HepG2 (cell line): ENCODE data around the gene CST3. TPM values are rescaled to one million over a fixed set of nuclear protein-coding genes. Genes with fewer than 3 reads are reported as not detected.

Source experiments
- AGO1 ChIP-seq: fragments of 200-400 bp; formaldehyde crosslinking; IDR thresholded peaks from 2 replicates; pipeline ENCODE4 v1.6.1; 2017; ENCODE audit warnings: mild to moderate bottlenecking, low read depth, low read length, moderate library complexity; ENCODE audit not compliant: poor library complexity, severe bottlenecking
- AHR ChIP-seq: IDR thresholded peaks from 2 replicates; pipeline ENCODE4 v1.6.1; 2018; ENCODE audit warnings: missing genetic modification reagents, missing compliant biosample characterization
- ISL2 ChIP-seq: sonication (generic); formaldehyde crosslinking; IDR thresholded peaks from 2 replicates; pipeline ENCODE4 v1.5.0; 2020; ENCODE audit warnings: missing genetic modification reagents
- KAT2B ChIP-seq: fragments of 150-350 bp; IDR thresholded peaks from 2 replicates; pipeline ENCODE4 v1.6.1; 2014; ENCODE audit warnings: low read depth, low read length, borderline replicate concordance
- KLF11 ChIP-seq: IDR thresholded peaks from 2 replicates; pipeline ENCODE4 v1.6.1; 2016; ENCODE audit warnings: missing compliant biosample characterization
- MEIS1 ChIP-seq: sonication (generic); formaldehyde crosslinking; IDR thresholded peaks from 2 replicates; pipeline ENCODE4 v1.9.0; 2021; ENCODE audit warnings: mild to moderate bottlenecking, missing genetic modification reagents, moderate library complexity, borderline replicate concordance
- MTF1 ChIP-seq: sonication (generic); formaldehyde crosslinking; IDR thresholded peaks from 2 replicates; pipeline ENCODE4 v1.5.0; 2020; ENCODE audit warnings: missing genetic modification reagents
- PHF8 ChIP-seq: sonication (generic); formaldehyde crosslinking; IDR thresholded peaks from 2 replicates; pipeline ENCODE4 v1.5.0; 2020; ENCODE audit warnings: missing genetic modification reagents
- POLR2AphosphoS2 ChIP-seq: IDR thresholded peaks from 2 replicates; pipeline ENCODE4 v1.6.1; 2011; ENCODE audit warnings: low read depth, low read length, improper control_type of control experiment
- POLR2G ChIP-seq: fragments of 200-400 bp; formaldehyde crosslinking; IDR thresholded peaks from 2 replicates; pipeline ENCODE4 v1.6.1; 2018; ENCODE audit warnings: mild to moderate bottlenecking, low read depth, low read length, moderate library complexity
- SMAD1 ChIP-seq: sonication (generic); formaldehyde crosslinking; IDR thresholded peaks from 2 replicates; pipeline ENCODE4 v1.4.0; 2020; ENCODE audit warnings: missing genetic modification reagents, low read depth, mild to moderate bottlenecking, borderline replicate concordance
- ZBTB7B ChIP-seq: sonication (generic); formaldehyde crosslinking; IDR thresholded peaks from 2 replicates; pipeline ENCODE4 v1.4.0; 2020; ENCODE audit warnings: missing genetic modification reagents
- ZC3H4 ChIP-seq: sonication (generic); formaldehyde crosslinking; IDR thresholded peaks from 2 replicates; pipeline ENCODE4 v1.4.0; 2020; ENCODE audit warnings: missing genetic modification reagents, borderline replicate concordance
- ZNF343 ChIP-seq: sonication (generic); formaldehyde crosslinking; IDR thresholded peaks from 2 replicates; pipeline ENCODE4 v1.4.0; 2020; ENCODE audit warnings: mild to moderate bottlenecking, missing genetic modification reagents
- ZNF44 ChIP-seq: sonication (generic); formaldehyde crosslinking; IDR thresholded peaks from 2 replicates; pipeline ENCODE4 v1.5.1; 2020; ENCODE audit warnings: mild to moderate bottlenecking, missing genetic modification reagents
- ZSCAN31 ChIP-seq: sonication (generic); formaldehyde crosslinking; IDR thresholded peaks from 2 replicates; pipeline ENCODE4 v1.5.0; 2020; ENCODE audit warnings: low read depth, mild to moderate bottlenecking, missing genetic modification reagents
- polyA plus RNA-seq, 8 experiments: library from polyadenylated mRNA; depleted of rRNA in 3 of 8; stranded (reverse) in 7 of 8; unstranded in 1 of 8; fragments of >200 nt; fragmentation: Illumina TruSeq in 4 of 8; extraction: Trizol in 4 of 8; gene quantifications; 2 replicates each; pipeline versions ENCODE4 v1.2.1 to v1.2.3, GENCODE V29; 2011 to 2016; ENCODE audit warnings: low read depth in 4 of 8, missing spikeins in 1 of 8, mixed read lengths in 1 of 8; ENCODE audit not compliant: insufficient read depth in 1 of 8
- total RNA-seq, 5 experiments: library from RNA; depleted of rRNA; stranded (reverse); fragments of >200 nt; fragmentation: Illumina TruSeq; extraction: Trizol; gene quantifications; 2 replicates each; pipeline ENCODE4 v1.2.3, GENCODE V29; 2016; ENCODE audit warnings: low read depth in 1 of 5
- TF ChIP-seq, protein P1 (sequence below): sonication (generic); formaldehyde crosslinking; IDR thresholded peaks from 2 replicates; pipeline ENCODE4 v1.4.0; 2020; ENCODE audit warnings: mild to moderate bottlenecking, missing genetic modification reagents
- TF ChIP-seq, protein P2 (sequence below): sonication (generic); formaldehyde crosslinking; IDR thresholded peaks from 2 replicates; pipeline ENCODE4; 2020; ENCODE audit warnings: missing genetic modification reagents, mild to moderate bottlenecking, borderline replicate concordance
- TF ChIP-seq, protein P3 (sequence below): sonication (generic); formaldehyde crosslinking; IDR thresholded peaks from 2 replicates; pipeline ENCODE4 v1.5.0; 2020; ENCODE audit warnings: mild to moderate bottlenecking, missing genetic modification reagents
- TF ChIP-seq, protein P4 (sequence below): sonication (generic); formaldehyde crosslinking; IDR thresholded peaks from 2 replicates; pipeline ENCODE4 v1.4.0; 2020; ENCODE audit warnings: missing genetic modification reagents, mild to moderate bottlenecking, borderline replicate concordance

CST3 gene
- total and polyA plus RNA-seq, 2 of the 13 experiments (the other 11 are each of a cell fraction or from before 2014, with no cell fraction given): 690 to 1,005 TPM

DNA sequence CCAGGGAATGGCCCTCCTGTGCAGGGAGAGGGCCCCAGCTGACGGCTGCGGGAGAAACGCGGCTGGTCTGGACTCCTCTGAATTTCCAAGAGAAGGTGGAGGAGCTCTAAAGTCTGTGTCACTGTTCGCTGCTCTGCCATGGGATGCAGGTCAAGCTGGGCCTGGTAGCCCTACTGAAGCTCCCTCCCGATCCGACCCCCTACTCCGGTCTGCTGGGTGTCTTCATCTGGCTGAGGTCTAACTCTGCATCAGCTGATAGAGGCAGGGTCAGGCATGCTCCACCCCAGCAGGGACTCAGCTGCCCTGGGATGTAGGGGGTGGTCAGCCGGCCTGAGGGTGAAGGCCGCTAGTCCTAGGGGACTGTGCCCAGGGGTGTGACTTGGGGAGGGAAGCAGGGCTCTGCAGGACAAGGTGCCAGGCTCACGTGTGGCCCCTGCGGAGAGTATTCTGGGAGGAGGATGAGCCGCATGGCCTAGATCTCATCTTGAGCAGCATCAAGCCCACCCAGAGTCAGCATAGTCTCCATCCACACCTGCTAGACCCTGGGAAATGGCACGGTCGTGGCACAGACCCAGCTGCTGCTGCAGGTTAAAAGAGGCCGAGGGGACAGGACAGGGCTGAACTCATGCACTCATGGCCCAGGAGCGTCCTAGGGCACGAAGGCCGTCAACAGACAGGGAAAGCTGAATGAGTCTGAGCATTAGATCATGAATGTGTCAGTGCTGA, 1.4 kb downstream of the CST3 start (continued):
- TF ChIP-seq, protein P1, sequence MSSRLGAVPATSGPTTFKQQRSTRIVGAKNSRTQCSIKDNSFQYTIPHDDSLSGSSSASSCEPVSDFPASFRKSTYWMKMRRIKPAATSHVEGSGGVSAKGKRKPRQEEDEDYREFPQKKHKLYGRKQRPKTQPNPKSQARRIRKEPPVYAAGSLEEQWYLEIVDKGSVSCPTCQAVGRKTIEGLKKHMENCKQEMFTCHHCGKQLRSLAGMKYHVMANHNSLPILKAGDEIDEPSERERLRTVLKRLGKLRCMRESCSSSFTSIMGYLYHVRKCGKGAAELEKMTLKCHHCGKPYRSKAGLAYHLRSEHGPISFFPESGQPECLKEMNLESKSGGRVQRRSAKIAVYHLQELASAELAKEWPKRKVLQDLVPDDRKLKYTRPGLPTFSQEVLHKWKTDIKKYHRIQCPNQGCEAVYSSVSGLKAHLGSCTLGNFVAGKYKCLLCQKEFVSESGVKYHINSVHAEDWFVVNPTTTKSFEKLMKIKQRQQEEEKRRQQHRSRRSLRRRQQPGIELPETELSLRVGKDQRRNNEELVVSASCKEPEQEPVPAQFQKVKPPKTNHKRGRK (CRISPR knock-in tag): 0 out of 2 replicates have a peak, but pooled peaks have one; percentile 63
- TF ChIP-seq SMAD1 (CRISPR knock-in tag) (0 out of 2 replicates have a peak, but pooled peaks have one; percentile 68), ISL2 (CRISPR knock-in tag) (no peak), ZBTB7B (CRISPR knock-in tag) (peak; percentile 36; the same call in 1 of the 2 replicates), MEIS1 (CRISPR knock-in tag) (no peak), ZC3H4 (CRISPR knock-in tag) (peak; percentile 93), ZNF343 (CRISPR knock-in tag) (no peak), KLF11 (CRISPR knock-in tag) (no peak), AHR (CRISPR knock-in tag) (no peak), PHF8 (no peak), ZNF44 (CRISPR knock-in tag) (0 out of 2 replicates have a peak, but pooled peaks have one; percentile 61), POLR2AphosphoS2 (no peak), AGO1 (peak; percentile 63), POLR2G (peak; percentile 42), MTF1 (CRISPR knock-in tag) (no peak), ZSCAN31 (CRISPR knock-in tag) (peak; percentile 36; the same call in 1 of the 2 replicates), KAT2B (no peak)
- TF ChIP-seq, protein P2, sequence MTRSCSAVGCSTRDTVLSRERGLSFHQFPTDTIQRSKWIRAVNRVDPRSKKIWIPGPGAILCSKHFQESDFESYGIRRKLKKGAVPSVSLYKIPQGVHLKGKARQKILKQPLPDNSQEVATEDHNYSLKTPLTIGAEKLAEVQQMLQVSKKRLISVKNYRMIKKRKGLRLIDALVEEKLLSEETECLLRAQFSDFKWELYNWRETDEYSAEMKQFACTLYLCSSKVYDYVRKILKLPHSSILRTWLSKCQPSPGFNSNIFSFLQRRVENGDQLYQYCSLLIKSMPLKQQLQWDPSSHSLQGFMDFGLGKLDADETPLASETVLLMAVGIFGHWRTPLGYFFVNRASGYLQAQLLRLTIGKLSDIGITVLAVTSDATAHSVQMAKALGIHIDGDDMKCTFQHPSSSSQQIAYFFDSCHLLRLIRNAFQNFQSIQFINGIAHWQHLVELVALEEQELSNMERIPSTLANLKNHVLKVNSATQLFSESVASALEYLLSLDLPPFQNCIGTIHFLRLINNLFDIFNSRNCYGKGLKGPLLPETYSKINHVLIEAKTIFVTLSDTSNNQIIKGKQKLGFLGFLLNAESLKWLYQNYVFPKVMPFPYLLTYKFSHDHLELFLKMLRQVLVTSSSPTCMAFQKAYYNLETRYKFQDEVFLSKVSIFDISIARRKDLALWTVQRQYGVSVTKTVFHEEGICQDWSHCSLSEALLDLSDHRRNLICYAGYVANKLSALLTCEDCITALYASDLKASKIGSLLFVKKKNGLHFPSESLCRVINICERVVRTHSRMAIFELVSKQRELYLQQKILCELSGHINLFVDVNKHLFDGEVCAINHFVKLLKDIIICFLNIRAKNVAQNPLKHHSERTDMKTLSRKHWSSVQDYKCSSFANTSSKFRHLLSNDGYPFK: peak; percentile 26; the same call in 1 of the 2 replicates
- TF ChIP-seq, protein P3, sequence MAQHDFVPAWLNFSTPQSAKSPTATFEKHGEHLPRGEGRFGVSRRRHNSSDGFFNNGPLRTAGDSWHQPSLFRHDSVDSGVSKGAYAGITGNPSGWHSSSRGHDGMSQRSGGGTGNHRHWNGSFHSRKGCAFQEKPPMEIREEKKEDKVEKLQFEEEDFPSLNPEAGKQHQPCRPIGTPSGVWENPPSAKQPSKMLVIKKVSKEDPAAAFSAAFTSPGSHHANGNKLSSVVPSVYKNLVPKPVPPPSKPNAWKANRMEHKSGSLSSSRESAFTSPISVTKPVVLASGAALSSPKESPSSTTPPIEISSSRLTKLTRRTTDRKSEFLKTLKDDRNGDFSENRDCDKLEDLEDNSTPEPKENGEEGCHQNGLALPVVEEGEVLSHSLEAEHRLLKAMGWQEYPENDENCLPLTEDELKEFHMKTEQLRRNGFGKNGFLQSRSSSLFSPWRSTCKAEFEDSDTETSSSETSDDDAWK (CRISPR knock-in tag): no peak
- TF ChIP-seq, protein P4, sequence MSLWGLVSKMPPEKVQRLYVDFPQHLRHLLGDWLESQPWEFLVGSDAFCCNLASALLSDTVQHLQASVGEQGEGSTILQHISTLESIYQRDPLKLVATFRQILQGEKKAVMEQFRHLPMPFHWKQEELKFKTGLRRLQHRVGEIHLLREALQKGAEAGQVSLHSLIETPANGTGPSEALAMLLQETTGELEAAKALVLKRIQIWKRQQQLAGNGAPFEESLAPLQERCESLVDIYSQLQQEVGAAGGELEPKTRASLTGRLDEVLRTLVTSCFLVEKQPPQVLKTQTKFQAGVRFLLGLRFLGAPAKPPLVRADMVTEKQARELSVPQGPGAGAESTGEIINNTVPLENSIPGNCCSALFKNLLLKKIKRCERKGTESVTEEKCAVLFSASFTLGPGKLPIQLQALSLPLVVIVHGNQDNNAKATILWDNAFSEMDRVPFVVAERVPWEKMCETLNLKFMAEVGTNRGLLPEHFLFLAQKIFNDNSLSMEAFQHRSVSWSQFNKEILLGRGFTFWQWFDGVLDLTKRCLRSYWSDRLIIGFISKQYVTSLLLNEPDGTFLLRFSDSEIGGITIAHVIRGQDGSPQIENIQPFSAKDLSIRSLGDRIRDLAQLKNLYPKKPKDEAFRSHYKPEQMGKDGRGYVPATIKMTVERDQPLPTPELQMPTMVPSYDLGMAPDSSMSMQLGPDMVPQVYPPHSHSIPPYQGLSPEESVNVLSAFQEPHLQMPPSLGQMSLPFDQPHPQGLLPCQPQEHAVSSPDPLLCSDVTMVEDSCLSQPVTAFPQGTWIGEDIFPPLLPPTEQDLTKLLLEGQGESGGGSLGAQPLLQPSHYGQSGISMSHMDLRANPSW (CRISPR knock-in tag): no peak
